Raji (cell line): ENCODE data around the gene PRR3.

Experiments used
- POLR2A ChIP-seq: IDR thresholded peaks from 2 replicates; pipeline ENCODE4 v1.6.1; 2011; ENCODE audit warnings: low read depth, low read length, control low read depth; ENCODE audit not compliant: insufficient read depth

Gene PRR3

GRCh38 chr6:30599625-30600324 lies 42.7 kb downstream of the PRR3 start:
- no peak for TF ChIP-seq POLR2A

GRCh38 chr6:30600451-30600961 lies 43.4 kb downstream of the PRR3 start:
- no peak for TF ChIP-seq POLR2A

- TF ChIP-seq POLR2A: no peak
Observed at GRCh38 chr6:30601436-30601814, 44.3 kb downstream of the PRR3 start.

- no peak for TF ChIP-seq POLR2A
Observed at GRCh38 chr6:30601815-30602641, 44.9 kb downstream of the PRR3 start.

- no peak for TF ChIP-seq POLR2A
Observed at GRCh38 chr6:30603961-30604360, 46.9 kb downstream of the PRR3 start.

GRCh38 chr6:30610065-30610464 lies 53.0 kb downstream of the PRR3 start:
- 0 out of 2 replicates have a peak, but pooled peaks have one; percentile 22 for TF ChIP-seq POLR2A

- no peak for TF ChIP-seq POLR2A
Observed at GRCh38 chr6:30611150-30611855, 54.2 kb downstream of the PRR3 start.

GRCh38 chr6:30611856-30612194 lies 54.7 kb downstream of the PRR3 start:
- no peak for TF ChIP-seq POLR2A

GRCh38 chr6:30612213-30612612 lies 55.1 kb downstream of the PRR3 start:
- TF ChIP-seq POLR2A: no peak; the same call in 1 of the 2 replicates

GRCh38 chr6:30612687-30613248 lies 55.7 kb downstream of the PRR3 start:
- TF ChIP-seq POLR2A: peak; percentile 33; the same call in 1 of the 2 replicates
